ENCODE data around the gene TMEM38A.
"Not testable (repeated sequence)": the region's sequence is repeated elsewhere in the genome, so short reads cannot be mapped to it uniquely, and the experiment has no call there.

The TMEM38A gene

DNA sequence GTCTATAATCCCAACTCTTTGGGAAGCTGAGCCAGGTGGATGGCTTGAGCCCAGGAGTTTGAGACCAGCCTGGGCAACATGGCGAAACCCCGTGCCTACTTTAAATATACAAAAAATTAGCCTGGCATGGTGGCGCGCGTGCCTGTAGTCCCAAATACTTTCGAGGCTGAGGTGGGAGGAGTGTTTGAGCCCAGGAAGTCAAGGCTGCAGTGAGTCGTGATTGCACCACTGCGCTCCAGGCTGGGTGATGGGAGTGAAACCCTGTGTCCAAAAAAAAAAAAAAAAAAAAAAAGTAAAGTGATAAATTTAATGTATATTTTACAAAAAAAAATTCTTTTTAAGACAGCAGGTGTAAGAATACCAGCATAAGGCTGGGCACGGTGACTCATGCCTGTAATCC lies 17.6 kb downstream of the TMEM38A start:
- no peak for DNase-seq

- no peak for DNase-seq
Observed at GRCh38 chr19:16679811-16680210, 18.9 kb downstream of the TMEM38A start.

- no peak for DNase-seq
Observed at GRCh38 chr19:16682539-16682938, 21.6 kb downstream of the TMEM38A start.

- DNase-seq = no peak
Observed at GRCh38 chr19:16684216-16684615, 23.3 kb downstream of the TMEM38A start.

- DNase-seq = no peak
Observed at GRCh38 chr19:16688084-16688483, 27.1 kb downstream of the TMEM38A start.

DNA sequence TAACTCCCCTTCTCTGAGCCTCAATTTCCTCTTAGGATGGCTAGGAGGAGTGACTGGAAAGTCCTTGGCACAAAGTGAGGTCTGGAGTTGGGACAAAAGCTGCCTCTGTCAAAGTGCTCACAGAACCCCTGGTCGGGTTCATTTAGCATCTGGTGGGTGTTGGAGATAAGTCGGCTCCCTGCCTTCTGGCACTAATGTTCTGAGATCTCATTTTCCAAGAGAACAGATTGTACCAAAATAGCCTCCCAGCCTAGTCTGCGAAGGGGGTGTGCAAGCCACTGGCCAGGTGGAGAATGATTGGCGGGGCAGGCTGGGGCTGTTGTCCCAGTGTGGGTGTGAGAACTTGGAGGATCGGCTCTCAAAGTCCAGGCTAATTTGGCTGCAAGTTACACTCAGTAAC lies 38.0 kb downstream of the TMEM38A start:
- DNase-seq = no peak

DNA sequence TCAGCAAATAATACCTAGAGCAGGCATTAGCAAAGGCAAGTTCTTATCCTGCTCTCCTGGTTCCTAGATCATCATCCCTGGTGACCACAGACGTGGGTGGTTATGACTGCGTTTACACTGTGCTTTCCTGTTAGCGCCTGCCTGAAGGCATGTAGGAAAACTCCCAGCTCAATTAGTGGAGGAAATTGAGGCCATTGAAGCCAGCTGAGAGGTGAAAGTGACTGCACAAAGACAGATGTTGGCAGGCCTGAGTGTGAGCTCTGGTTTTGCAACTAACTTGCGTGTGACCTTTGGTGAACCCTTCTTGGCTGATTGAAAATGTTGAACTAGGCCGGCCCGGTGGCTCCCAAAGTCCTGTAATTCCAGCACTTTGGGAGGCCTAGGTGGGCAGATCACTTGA lies 41.2 kb downstream of the TMEM38A start:
- DNase-seq = no peak

DNA sequence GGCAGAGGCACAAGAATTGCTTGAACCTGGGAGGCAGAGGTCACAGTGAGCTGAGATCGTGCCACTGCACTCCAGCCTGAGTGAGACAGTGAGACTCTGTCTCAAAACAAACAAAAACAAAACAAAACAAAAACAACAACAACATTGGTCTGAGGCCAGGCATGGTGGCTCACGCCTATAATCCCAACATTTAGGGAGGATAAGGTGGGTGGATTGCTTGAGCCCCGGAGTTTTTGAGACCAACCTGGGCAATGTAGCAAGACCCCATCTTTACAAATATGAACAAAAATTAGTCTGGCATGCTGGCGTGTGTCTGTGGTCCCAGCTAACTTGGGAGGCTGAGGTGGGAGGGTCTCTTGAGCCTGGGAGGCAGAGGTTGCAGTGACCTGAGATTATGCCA lies 42.7 kb downstream of the TMEM38A start:
- no peak for DNase-seq

- not testable (repeated sequence) for DNase-seq
Observed at GRCh38 chr19:16710870-16711269, 49.9 kb downstream of the TMEM38A start.

GRCh38 chr19:16712295-16712694 lies 51.4 kb downstream of the TMEM38A start:
- DNase-seq = not testable (repeated sequence)

DNA sequence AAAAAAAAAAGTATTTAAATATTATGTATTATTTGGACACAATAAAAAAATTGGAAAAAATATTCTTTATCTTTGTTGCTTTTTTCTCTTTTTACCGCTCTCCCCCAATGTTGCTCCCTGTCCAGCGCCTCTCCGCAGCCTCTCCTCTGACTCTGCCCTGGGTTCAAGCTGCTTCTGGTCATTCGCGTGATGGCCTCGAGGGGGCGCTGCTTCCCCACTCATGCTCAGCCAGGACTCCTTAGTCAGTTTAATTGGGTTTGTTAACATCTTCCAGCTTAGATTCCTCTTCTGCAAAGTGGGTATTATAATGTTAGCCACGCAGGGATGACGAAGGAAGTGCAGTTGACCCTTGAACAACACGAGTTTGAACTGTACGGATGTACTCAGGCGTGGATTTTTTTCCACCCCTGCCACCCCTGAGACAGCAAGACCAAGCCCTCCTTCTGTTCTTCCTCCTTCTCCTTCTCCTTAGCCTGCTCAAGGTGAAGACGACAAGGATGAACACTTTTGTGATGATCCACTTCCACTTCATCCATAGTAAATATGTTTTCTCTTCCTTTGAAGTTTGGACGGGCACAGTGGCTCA lies 53.9 kb downstream of the TMEM38A start:
- peak; percentile 8 to 20 for DNase-seq

- DNase-seq = no peak
Observed at GRCh38 chr19:16715611-16716010, 54.7 kb downstream of the TMEM38A start.

GRCh38 chr19:16721051-16721450 lies 60.1 kb downstream of the TMEM38A start:
- DNase-seq = no peak

DNA sequence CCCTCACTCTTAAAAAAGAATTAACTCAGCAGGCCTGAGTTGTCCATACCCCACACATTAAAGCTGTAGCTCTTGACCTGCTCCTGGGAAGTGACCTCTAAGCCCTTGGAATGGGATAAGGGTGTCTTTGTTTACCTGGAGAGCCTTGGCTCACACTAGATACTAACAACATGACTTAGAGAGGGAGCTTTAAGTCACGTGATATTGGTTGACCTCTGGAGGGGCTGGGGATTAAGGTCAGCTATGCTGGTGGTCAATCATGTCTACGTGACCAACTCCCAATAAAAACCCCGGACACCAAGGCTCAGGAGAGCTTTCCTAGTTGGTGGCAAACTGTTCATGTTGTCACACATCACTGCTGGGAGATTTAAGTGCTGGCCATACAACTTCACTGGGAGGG lies 61.7 kb downstream of the TMEM38A start:
- DNase-seq = no peak

DNA sequence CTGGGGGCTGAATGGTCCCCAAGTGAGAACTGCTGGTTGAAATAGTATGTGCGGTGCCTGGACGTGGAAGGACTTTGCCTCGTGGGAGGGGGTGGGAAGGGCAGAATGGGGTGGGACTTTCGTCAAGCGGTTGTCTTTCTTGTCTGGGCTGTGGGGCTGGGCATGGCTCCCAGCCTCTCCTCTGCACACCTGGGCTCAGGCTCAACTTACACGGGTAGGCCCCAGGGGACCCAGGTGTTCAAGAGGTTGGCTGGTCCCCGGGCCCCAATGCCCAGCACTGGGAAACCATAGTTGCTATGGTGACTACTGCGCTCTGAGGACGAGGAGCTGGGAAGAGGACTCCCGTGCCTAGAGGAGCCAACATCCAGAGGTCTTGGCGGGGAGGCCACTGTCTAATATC lies 66.0 kb downstream of the TMEM38A start:
- DNase-seq = no peak

DNA sequence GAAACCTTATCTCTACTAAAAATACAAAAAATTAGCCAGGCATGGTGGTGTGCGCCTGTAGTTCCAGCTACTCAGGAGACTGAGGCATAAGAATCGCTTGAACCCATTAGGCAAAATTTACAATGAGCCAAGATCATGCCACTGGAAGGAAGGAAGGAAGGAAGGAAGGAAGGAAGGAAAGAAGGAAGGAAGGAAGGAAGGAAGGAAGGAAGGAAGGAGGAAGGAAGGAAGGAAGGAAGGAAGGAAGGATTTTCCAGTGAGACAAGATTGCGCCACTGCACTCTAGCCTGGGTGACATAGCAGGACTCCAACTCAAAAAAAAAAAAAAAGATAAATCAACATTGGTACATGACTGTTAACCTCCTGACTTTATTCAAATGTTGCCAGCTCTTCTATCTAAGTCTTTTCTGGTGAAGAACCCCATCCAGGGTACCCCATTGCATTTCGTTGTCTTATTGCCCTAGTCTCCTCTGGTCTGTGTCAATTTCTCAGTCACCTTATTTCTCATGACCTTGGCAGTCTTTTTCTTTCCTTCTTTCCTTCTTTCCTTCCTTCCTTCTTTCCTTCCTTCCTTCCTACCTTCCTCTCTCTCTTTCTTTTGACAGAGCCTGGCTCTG lies 74.8 kb downstream of the TMEM38A start:
- DNase-seq = not testable (repeated sequence)

GRCh38 chr19:16736709-16737108 lies 75.8 kb downstream of the TMEM38A start:
- DNase-seq = no peak

DNA sequence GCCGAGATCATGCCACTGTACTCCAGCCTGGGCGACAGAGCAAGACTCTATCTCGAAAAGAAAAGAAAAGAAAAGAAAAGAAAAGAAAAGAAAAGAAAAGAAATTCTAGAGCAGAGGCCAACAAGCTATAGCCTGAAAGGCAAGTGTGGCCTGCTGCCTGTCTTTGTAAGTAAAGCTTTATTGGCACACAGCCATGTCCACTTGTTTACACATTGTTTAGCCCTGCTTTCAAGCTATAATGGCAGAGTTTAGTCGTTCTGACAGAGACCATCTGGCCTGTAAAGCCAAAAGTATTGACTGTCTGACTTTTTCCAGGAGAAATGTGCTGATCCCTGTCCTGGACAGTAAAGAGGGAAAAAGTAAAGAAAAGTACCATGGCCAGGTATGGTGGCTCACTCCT lies 77.0 kb downstream of the TMEM38A start:
- no peak for DNase-seq

DNA sequence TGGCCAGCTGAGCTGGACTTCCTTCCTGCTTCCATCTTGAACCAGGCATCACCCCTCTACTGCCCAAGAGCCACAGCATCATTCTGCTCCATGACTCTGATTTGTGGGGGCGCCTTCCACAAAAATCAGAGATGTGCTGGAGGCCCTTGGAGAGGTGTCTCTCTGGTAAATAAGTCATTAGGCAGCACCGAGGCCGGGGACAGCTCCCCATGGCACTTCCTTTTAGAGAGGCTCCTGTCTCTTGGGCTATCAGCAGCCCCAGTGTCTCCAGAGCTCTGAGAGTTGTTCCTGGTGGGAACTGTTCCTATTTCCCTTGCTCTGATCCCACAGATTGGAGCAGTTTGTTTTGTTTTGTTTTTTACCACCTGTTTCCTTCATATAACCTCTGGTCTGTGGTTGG lies 78.6 kb downstream of the TMEM38A start:
- DNase-seq = no peak
